RWPE1 (cell line): ENCODE results near the gene SLC44A2.
A peak's percentile ranks its signal among the peaks of the same experiment; 100 is the strongest.

Experiments
- CTCF ChIA-PET: fragments of 350-600 bp; sonication (Branson Sonifier 250); formaldehyde crosslinking; extraction: SDS; loops from one replicate; lab custom pipeline; 2021; lab: Yijun Ruan, JAX
- POLR2A ChIA-PET: fragments of 400-600 bp; formaldehyde crosslinking; extraction: SDS; loops from one replicate; lab custom pipeline; 2020; ENCODE audit warnings: antibody characterized with exemption; ENCODE audit not compliant: low non-redundant PET; lab: Yijun Ruan, JAX
- DNase-seq: peaks from one replicate; pipeline ENCODE4 v3.0.0; 2012; ENCODE audit warnings: low spot score
- H3K27ac ChIP-seq: fragments of 450-650 bp; 2 replicates; pipeline ENCODE4 v1.5.1; 2017
- CTCF ChIP-seq: fragments of 450-650 bp; conservative IDR thresholded peaks from 2 replicates; pipeline ENCODE4 v1.5.1; 2017; ENCODE audit warnings: low read depth, mild to moderate bottlenecking

The SLC44A2 gene

GRCh38 chr19:10677751-10678150 lies 52.4 kb downstream of the SLC44A2 start:
- no peak overlapping the region for H3K27ac ChIP-seq
- no peak for DNase-seq
- ChIA-PET CTCF (no interaction called here), POLR2A (no interaction called here)
- no peak for TF ChIP-seq CTCF

GRCh38 chr19:10678813-10679212 lies 53.5 kb downstream of the SLC44A2 start:
- ChIA-PET POLR2A (no interaction called here), CTCF (no interaction called here)
- no peak for DNase-seq
- no peak for TF ChIP-seq CTCF
- no peak overlapping the region for H3K27ac ChIP-seq

GRCh38 chr19:10679743-10680142 lies 54.4 kb downstream of the SLC44A2 start:
- ChIA-PET POLR2A (no interaction called here), CTCF (no interaction called here)
- no peak for DNase-seq
- H3K27ac ChIP-seq: no peak overlapping the region
- TF ChIP-seq CTCF: no peak

- H3K27ac ChIP-seq: peak overlapping the region; percentile 23; the same call in 1 of the 2 replicates
- POLR2A ChIA-PET: no interaction called here
- DNase-seq: no peak
- TF ChIP-seq CTCF: no peak
- CTCF ChIA-PET: interaction anchor here (0.5 to 1.0 kb wide), 2 partner anchors 12 to 401 kb away, joined by 3 to 4 read pairs; no protein-coding TSS in a partner anchor
These were observed 55.3 kb downstream of the SLC44A2 start for GRCh38 chr19:10680545-10681135.

GRCh38 chr19:10681658-10682057 lies 56.3 kb downstream of the SLC44A2 start:
- no peak for DNase-seq
- TF ChIP-seq CTCF: no peak
- ChIA-PET POLR2A (no interaction called here), CTCF (interaction anchor here (1.0 kb wide), 1 partner anchor 11 kb away, joined by 4 read pairs; no protein-coding TSS in a partner anchor)
- peak overlapping the region; percentile 23 for H3K27ac ChIP-seq

GRCh38 chr19:10682397-10683063 lies 57.2 kb downstream of the SLC44A2 start:
- peak overlapping the region; percentile 23 for H3K27ac ChIP-seq
- CTCF ChIA-PET: interaction anchor here (0.6 to 0.7 kb wide), 2 partner anchors 35 to 242 kb away, joined by 3 to 6 read pairs; partner anchors contain the start of gene DNM2

More at GRCh38 chr19:10682397-10683063, 57.2 kb downstream of the SLC44A2 start:
- POLR2A ChIA-PET: no interaction called here
- DNase-seq: no peak
- TF ChIP-seq CTCF: no peak
